Measurements from ENCODE around the gene HOXB2.

Gene HOXB2

DNA sequence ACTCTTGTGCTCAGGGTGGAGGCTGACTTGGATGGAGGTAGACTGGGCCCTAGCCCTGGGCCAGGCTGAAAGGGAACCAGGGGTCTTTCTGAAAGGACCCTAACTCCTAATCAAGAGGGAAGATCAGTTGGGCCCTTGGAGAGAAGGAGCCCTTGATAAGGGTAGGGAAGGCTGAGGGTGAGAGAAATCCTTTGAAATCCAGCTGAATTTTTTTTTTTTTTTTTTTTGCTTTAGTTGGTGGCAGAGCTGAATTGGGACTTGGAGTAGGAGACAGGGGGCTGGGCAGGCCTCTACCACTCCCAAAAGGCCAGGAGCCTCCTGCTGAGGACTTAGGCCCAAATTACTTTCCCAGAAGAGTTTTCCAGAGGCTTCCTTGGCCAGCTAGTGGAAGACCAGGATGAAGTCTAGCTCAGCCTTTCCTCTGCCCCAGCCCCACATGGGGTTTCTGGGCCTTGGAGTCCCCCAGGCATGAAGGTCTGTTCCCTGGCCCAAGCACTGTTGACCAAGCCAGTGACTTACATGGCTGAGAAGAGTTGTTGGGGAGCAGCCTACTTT is 45.8 kb upstream of the HOXB2 start:
- Histone ChIP-seq H3K9me2 (replicated peaks; ENCODE audit: insufficient read depth, low read length) (no peaks in the 10 kb centered on the region), H3K4me2 (ENCODE audit: low read depth, low read length, poor library complexity, severe bottlenecking) (no peak overlapping the region), H3K79me2 (ENCODE audit: insufficient read depth, low read length) (no peaks in the 10 kb centered on the region), H3K27ac (ENCODE audit: low read depth, low read length) (no peak overlapping the region), H2AFZ (ENCODE audit: low read depth, low read length, severe bottlenecking) (no peak overlapping the region), H3K27me3 (ENCODE audit: low read length) (no peaks in the 10 kb centered on the region), H3F3A (ENCODE audit: insufficient read depth) (no peaks in the 10 kb centered on the region), H3K36me3 (ENCODE audit: low read length) (no peaks in the 10 kb centered on the region), H3K9ac (ENCODE audit: low read length) (no peak overlapping the region), H4K20me1 (ENCODE audit: low read depth, low read length) (no peaks in the 10 kb centered on the region), H3K4me3 (ENCODE audit: insufficient read depth, low read length, poor library complexity, severe bottlenecking) (no peak overlapping the region), H3K9me3 (ENCODE audit: insufficient read depth, low read length) (no peaks in the 10 kb centered on the region)
- no peak for TF ChIP-seq EZH2phosphoT487 (conservative IDR thresholded peaks at IDR 0.05; ENCODE audit: low read length)
- TF ChIP-seq, protein P1, sequence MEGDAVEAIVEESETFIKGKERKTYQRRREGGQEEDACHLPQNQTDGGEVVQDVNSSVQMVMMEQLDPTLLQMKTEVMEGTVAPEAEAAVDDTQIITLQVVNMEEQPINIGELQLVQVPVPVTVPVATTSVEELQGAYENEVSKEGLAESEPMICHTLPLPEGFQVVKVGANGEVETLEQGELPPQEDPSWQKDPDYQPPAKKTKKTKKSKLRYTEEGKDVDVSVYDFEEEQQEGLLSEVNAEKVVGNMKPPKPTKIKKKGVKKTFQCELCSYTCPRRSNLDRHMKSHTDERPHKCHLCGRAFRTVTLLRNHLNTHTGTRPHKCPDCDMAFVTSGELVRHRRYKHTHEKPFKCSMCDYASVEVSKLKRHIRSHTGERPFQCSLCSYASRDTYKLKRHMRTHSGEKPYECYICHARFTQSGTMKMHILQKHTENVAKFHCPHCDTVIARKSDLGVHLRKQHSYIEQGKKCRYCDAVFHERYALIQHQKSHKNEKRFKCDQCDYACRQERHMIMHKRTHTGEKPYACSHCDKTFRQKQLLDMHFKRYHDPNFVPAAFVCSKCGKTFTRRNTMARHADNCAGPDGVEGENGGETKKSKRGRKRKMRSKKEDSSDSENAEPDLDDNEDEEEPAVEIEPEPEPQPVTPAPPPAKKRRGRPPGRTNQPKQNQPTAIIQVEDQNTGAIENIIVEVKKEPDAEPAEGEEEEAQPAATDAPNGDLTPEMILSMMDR (IDR thresholded peaks at IDR 0.05; ENCODE audit: insufficient read depth, low read length, poor library complexity, severe bottlenecking) = no peak

DNA sequence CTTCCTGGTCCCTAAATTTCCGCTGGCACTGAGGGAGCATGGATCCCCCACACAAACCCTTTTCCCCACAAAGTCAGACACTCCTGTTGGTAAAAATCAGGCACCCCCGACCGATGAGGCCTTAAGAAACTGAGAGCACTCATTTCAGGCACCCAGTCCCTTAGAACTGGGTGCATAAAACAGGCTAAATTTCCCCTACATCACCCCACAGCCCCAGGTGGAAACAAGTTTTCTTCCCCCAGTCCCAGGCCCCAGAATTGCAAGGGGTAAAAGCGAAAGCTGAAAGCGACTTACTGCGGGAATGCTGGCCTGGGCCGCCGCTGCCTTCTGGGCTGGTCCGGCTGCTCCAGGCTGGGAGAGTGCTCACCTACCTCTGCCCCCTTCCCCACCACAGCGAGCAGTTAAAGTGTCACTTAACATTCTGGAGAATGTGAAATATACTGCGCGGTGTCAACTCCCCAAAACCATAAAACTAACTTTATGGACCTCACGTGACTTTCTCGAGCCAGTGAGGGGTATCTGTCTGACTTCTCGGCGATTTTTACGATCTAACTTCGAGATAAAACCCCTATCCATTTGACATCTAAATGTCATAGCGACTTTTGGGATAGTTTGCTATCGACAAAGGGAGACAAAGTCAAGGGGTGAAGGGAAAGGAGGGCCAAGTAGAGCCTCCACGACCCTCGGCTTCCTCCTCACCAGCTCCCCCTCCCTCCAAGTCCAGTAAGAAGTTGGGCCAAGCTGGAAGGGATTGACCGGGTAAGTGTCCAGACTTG is 45.1 kb upstream of the HOXB2 start, which contains the start of gene HOXB3:
Gene HOXB3 (minus strand): TSS at position 411 of the 776 bp plus-strand sequence. CDS start 37,767 bp downstream, outside the sequence.
- no peak within 1 kb of the TSS for H3K4me2 ChIP-seq (ENCODE audit: low read depth, low read length, poor library complexity, severe bottlenecking)
- H3F3A ChIP-seq (ENCODE audit: insufficient read depth) = no peaks in the 10 kb centered on the region
- no peaks in the 10 kb centered on the region for H3K36me3 ChIP-seq (ENCODE audit: low read length)
- H3K9ac ChIP-seq (ENCODE audit: low read length) = no peak within 1 kb of the TSS
- H4K20me1 ChIP-seq (ENCODE audit: low read depth, low read length) = no peaks in the 10 kb centered on the region
- H2AFZ ChIP-seq (ENCODE audit: low read depth, low read length, severe bottlenecking) = no peak within 1 kb of the TSS
- H3K9me3 ChIP-seq (ENCODE audit: insufficient read depth, low read length) = no peaks in the 10 kb centered on the region
- TF ChIP-seq, protein P1 (IDR thresholded peaks at IDR 0.05; ENCODE audit: insufficient read depth, low read length, poor library complexity, severe bottlenecking) = no peak
- TF ChIP-seq EZH2phosphoT487 (conservative IDR thresholded peaks at IDR 0.05; ENCODE audit: low read length) = no peak
- no peaks in the 10 kb centered on the region for H3K79me2 ChIP-seq (ENCODE audit: insufficient read depth, low read length)
- H3K27me3 ChIP-seq (ENCODE audit: low read length) = no peaks in the 10 kb centered on the region
- no peaks in the 10 kb centered on the region for H3K9me2 ChIP-seq (replicated peaks; ENCODE audit: insufficient read depth, low read length)
- H3K27ac ChIP-seq (ENCODE audit: low read depth, low read length) = no peak within 1 kb of the TSS
- H3K4me3 ChIP-seq (ENCODE audit: insufficient read depth, low read length, poor library complexity, severe bottlenecking) = no peak within 1 kb of the TSS

DNA sequence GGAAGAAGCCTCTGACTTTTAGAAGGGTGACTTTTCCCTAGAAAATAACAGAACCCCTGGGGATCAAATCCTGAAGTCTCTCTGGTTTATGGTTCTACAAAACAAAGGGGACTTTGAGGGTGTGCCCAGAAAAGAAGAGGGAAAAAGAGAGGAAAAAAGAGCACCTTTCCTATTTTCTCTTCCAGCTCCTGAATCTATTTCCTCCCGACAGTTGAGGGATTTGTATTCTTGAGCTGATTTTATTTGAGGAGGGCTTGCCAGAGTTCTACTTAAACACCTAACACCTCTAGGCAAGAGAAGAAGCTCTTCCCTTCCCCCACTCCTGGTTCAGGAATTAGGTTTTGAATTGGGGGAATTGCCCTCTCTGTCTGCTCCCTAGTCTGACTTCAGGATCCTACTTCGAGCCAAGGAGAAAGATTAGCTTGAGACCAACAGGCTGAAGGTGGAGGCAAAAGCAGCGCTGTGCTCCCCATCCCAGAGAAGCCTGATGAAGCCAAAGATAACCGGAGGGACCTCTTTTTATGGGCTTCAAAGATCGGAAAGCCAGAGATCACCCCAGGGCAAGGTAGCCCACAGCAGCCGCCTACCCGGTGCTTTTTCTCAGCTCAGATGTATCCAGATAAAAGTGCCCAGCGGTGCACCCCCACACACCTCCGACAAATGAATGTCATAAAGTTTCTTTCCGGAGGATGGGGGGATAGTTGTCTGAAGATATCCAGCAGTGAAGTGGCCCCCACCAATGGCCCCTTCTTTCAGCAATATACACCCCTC is 44.3 kb upstream of the HOXB2 start:
- H3F3A ChIP-seq (ENCODE audit: insufficient read depth) = no peaks in the 10 kb centered on the region
- no peaks in the 10 kb centered on the region for H3K27me3 ChIP-seq (ENCODE audit: low read length)
- no peak overlapping the region for H2AFZ ChIP-seq (ENCODE audit: low read depth, low read length, severe bottlenecking)
- H4K20me1 ChIP-seq (ENCODE audit: low read depth, low read length) = no peaks in the 10 kb centered on the region
- H3K9me2 ChIP-seq (replicated peaks; ENCODE audit: insufficient read depth, low read length) = no peaks in the 10 kb centered on the region
- TF ChIP-seq EZH2phosphoT487 (conservative IDR thresholded peaks at IDR 0.05; ENCODE audit: low read length) = no peak
- TF ChIP-seq, protein P1 (IDR thresholded peaks at IDR 0.05; ENCODE audit: insufficient read depth, low read length, poor library complexity, severe bottlenecking) = no peak
- H3K27ac ChIP-seq (ENCODE audit: low read depth, low read length) = no peak overlapping the region
- no peak overlapping the region for H3K9ac ChIP-seq (ENCODE audit: low read length)
- H3K36me3 ChIP-seq (ENCODE audit: low read length) = no peaks in the 10 kb centered on the region
- H3K4me2 ChIP-seq (ENCODE audit: low read depth, low read length, poor library complexity, severe bottlenecking) = no peak overlapping the region
- no peak overlapping the region for H3K4me3 ChIP-seq (ENCODE audit: insufficient read depth, low read length, poor library complexity, severe bottlenecking)
- no peaks in the 10 kb centered on the region for H3K9me3 ChIP-seq (ENCODE audit: insufficient read depth, low read length)
- H3K79me2 ChIP-seq (ENCODE audit: insufficient read depth, low read length) = no peaks in the 10 kb centered on the region

All from SU-DHL-6 (cell line).